Prostate gland (tissue), 2 donors: Measurements from ENCODE around the gene ZSWIM2. TPM values are rescaled to one million over a fixed set of nuclear protein-coding genes. Genes with fewer than 3 reads are reported as not detected.

Experiments
- DNase-seq: peaks from one replicate; pipeline ENCODE4 v3.0.0-alpha.2; 2019; ENCODE audit warnings: low spot score
- H3K27ac ChIP-seq, 2 donors: fragments of 200-600 bp; sonication (generic); 2 replicates each; pipeline ENCODE4 v1.5.1; 2017 to 2019
- H3K27me3 ChIP-seq: fragments of 200-600 bp; sonication (generic); replicated peaks from 2 replicates; pipeline ENCODE4 v1.5.1; 2019; ENCODE audit not compliant: insufficient read depth
- H3K36me3 ChIP-seq, 2 donors: fragments of 200-600 bp; sonication (generic); 1 replicate in 1 of 2; 2 replicates in 1 of 2; pipeline versions ENCODE4 v1.5.1 to v1.8.1; 2017 to 2019
- H3K4me1 ChIP-seq: fragments of 200-600 bp; sonication (generic); replicated peaks from 2 replicates; pipeline ENCODE4 v1.5.1; 2019
- H3K4me3 ChIP-seq, 2 donors: fragments of 200-600 bp; sonication (generic); 2 replicates each; pipeline ENCODE4 v1.5.1; 2017 to 2019
- H3K9me3 ChIP-seq: fragments of 200-600 bp; sonication (generic); 2 replicates; pipeline ENCODE4 v1.5.1; 2017
- CTCF ChIP-seq, 4 experiments: fragments of 200-600 bp in 2 of 4; fragments of 450-650 bp in 2 of 4; sonication (generic) in 2 of 4; IDR thresholded peaks; 1 replicate in 3 of 4; 2 replicates in 1 of 4; pipeline ENCODE4 v1.5.1; 2016 to 2019; ENCODE audit warnings: antibody characterized with exemption in 4 of 4, mild to moderate bottlenecking in 2 of 4, moderate library complexity in 2 of 4
- POLR2A ChIP-seq: fragments of 450-650 bp; IDR thresholded peaks from one replicate; pipeline ENCODE4 v1.6.1; 2016; ENCODE audit warnings: antibody characterized with exemption, mild to moderate bottlenecking
- POLR2AphosphoS5 ChIP-seq: sonication (generic); formaldehyde crosslinking; IDR thresholded peaks from one replicate; pipeline ENCODE4 v1.6.1; 2017; ENCODE audit warnings: antibody characterized with exemption
- WGBS: methylation state at CpG from one replicate; pipeline ENCODE4 v1.1.5; 2018; 5-methylcytosine and 5-hydroxymethylcytosine counted together
- intact Hi-C: fragments of 100-400 bp; cut with DNase I; formaldehyde crosslinking; loops from one replicate; pipeline ENCODE4 v1.14.2; 2022
- total RNA-seq, 2 donors: library from RNA; depleted of rRNA; stranded (reverse); fragments of >200 nt; gene quantifications; one replicate each; pipeline ENCODE4 v1.1.0, GENCODE V29; 2016

Gene ZSWIM2
- total RNA-seq, 2 donors from 2014 or later: 2.3 TPM; not detected in 1

GRCh38 chr2:186891185-186891621 lies 42.2 kb upstream of the ZSWIM2 start:
- H3K36me3 ChIP-seq: no peaks in the 10 kb centered on the region
- no peaks in the 10 kb centered on the region for H3K27me3 ChIP-seq
- DNase-seq: no peak
- H3K4me3 ChIP-seq: no peak overlapping the region
- TF ChIP-seq POLR2A (no peak), POLR2AphosphoS5 (no peak), CTCF (IDR thresholded peaks at IDR 0.05) (no peak)
- WGBS: 32% methylated on average over 1 of the region's 1 CpG
- no peak overlapping the region for H3K27ac ChIP-seq
- no peaks in the 10 kb centered on the region for H3K4me1 ChIP-seq
- intact Hi-C loops: no loop called here
- H3K9me3 ChIP-seq: no peaks in the 10 kb centered on the region

GRCh38 chr2:186889101-186889879 lies 40.3 kb upstream of the ZSWIM2 start:
- Histone ChIP-seq H3K9me3 (no peaks in the 10 kb centered on the region), H3K27me3 (no peaks in the 10 kb centered on the region), H3K4me1 (no peaks in the 10 kb centered on the region), H3K36me3 (no peaks in the 10 kb centered on the region), H3K4me3 (no peak overlapping the region), H3K27ac (no peak overlapping the region)
- TF ChIP-seq POLR2A (no peak), POLR2AphosphoS5 (no peak), CTCF (IDR thresholded peaks at IDR 0.05) (no peak)
- intact Hi-C loops: no loop called here
- WGBS: 61% methylated on average over 7 of the region's 7 CpGs
- no peak for DNase-seq

- TF ChIP-seq POLR2A: no peak
- no peak for TF ChIP-seq CTCF (IDR thresholded peaks at IDR 0.05)
- no peak for TF ChIP-seq POLR2AphosphoS5
- no peak for DNase-seq
- no peaks in the 10 kb centered on the region for H3K9me3 ChIP-seq
- H3K4me3 ChIP-seq: no peak overlapping the region
- no peaks in the 10 kb centered on the region for H3K27me3 ChIP-seq
- 59% methylated on average over 7 of the region's 7 CpGs for WGBS
- no peaks in the 10 kb centered on the region for H3K36me3 ChIP-seq
- H3K27ac ChIP-seq: no peak overlapping the region
- intact Hi-C loops: no loop called here
- H3K4me1 ChIP-seq: no peaks in the 10 kb centered on the region
Measured at GRCh38 chr2:186887107-186888090, 38.4 kb upstream of the ZSWIM2 start.

GRCh38 chr2:186884587-186884986 lies 35.6 kb upstream of the ZSWIM2 start:
- Histone ChIP-seq H3K36me3 (no peaks in the 10 kb centered on the region), H3K4me1 (no peaks in the 10 kb centered on the region), H3K9me3 (no peaks in the 10 kb centered on the region), H3K27me3 (no peaks in the 10 kb centered on the region), H3K27ac (no peak overlapping the region), H3K4me3 (no peak overlapping the region)
- no peak for DNase-seq
- TF ChIP-seq POLR2AphosphoS5 (peak; percentile 6), CTCF (IDR thresholded peaks at IDR 0.05) (no peak), POLR2A (no peak)
- WGBS: 24% methylated on average over 1 of the region's 1 CpG
- intact Hi-C loops: no loop called here
